GM19240 (cell line): ENCODE measurements around the gene ERVFRD-1.

Experiments used
- DNase-seq: peaks from one replicate; pipeline ENCODE4 v3.0.0; 2011; ENCODE audit warnings: low spot score; ENCODE audit not compliant: insufficient read length

The ERVFRD-1 gene

DNA sequence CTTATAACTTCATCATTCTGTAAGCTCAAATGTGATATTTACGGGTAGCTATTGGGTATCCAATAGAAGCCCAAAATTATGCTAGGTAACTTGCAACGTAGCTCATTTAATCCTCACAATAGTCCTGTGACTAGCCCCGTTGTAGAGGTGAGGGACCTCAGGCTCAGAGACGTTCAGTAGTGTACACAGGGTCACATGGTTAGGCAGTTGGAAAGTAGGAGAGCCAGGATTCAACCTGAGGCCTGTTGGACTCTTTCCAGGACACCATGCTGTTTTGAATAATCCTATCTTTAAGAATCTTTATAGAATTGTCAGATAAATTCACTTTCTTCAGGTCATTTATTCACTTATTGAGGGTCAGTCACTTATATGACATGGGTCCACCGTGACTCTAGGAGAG lies 58.2 kb downstream of the ERVFRD-1 start:
- no peak for DNase-seq
